Raji (cell line): ENCODE measurements around the gene ZNF43.
A peak's percentile ranks its signal among the peaks of the same experiment; 100 is the strongest.

Experiments used
- POLR2A ChIP-seq: IDR thresholded peaks from 2 replicates; pipeline ENCODE4 v1.6.1; 2011; ENCODE audit warnings: low read depth, low read length, control low read depth; ENCODE audit not compliant: insufficient read depth

The ZNF43 gene

DNA sequence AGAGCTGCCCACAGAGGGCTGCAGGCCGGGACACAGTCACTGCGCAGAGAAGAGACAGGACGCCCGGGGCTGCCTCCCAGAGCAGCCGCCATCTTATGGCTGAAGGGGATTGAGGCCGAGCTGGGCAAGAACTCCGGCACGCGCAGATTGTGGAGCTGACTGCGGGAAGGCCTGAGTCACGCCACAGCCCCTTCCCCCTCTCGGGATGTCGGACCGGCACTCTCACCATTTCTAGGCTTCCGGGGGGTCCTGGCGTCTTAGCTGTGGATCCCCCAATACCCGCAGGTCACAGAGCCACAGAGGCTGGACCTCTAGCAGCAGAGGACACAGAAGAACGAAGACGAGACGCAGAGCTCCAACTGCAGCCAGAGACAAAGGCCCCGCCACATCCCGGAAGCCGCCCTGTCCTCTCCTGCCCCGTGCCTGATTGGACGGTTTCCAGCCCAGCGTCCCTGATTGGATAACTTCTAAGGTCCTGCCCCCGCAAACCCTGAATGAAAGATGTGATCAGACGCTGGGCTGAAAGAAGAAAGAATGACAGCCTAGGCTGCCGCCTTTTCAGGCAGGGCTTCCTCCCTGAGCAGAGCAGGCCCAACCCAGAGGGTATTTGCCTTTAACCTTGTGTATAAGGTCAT lies at the start of gene ZNF43:
ZNF43 (minus strand) TSS at position 373 of the 635 bp plus-strand sequence; CDS start at position 229, 144 bp downstream.
- TF ChIP-seq POLR2A = peak; percentile 89

DNA sequence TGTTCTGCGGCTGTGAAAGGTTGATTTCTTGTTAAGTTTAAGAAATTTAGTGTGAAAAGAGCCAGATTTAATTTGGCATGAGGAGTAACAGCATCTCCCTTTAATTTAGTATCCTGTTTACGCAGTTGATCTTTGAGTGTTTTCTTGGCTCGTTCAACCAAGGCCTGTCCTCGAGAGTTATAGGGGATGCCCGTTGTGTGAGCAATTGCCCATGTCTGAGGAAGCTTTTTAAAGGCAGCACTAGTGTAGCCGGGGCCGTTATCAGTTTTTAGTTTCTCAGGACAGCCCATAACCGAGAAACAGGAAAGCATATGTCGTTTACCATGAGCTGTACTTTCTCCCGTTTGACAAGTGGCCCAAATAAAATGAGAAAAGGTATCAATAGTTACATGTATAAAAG lies 47.5 kb upstream of the ZNF43 start:
- TF ChIP-seq POLR2A = no peak

DNA sequence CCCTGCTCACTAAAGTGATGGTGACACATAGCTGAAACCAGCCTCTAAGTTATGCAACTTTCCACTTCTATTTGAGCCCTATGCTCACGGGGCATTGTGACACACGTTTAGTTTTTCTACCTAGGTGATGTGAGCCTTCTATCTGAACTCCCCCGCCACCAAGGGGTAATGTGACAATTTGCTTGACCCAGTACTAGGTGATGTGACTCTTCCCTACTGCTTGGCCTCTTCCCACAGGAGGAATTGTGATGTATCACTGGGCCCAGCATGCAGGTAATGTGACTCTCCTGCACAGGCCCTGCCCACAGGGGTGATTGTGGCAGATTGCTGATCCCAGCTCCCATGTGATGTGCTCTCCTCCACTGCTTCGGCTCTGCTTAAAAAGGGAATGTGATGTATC lies 42.7 kb upstream of the ZNF43 start:
- TF ChIP-seq POLR2A = no peak

GRCh38 chr19:21877976-21878375 lies 42.0 kb upstream of the ZNF43 start:
- TF ChIP-seq POLR2A = no peak

DNA sequence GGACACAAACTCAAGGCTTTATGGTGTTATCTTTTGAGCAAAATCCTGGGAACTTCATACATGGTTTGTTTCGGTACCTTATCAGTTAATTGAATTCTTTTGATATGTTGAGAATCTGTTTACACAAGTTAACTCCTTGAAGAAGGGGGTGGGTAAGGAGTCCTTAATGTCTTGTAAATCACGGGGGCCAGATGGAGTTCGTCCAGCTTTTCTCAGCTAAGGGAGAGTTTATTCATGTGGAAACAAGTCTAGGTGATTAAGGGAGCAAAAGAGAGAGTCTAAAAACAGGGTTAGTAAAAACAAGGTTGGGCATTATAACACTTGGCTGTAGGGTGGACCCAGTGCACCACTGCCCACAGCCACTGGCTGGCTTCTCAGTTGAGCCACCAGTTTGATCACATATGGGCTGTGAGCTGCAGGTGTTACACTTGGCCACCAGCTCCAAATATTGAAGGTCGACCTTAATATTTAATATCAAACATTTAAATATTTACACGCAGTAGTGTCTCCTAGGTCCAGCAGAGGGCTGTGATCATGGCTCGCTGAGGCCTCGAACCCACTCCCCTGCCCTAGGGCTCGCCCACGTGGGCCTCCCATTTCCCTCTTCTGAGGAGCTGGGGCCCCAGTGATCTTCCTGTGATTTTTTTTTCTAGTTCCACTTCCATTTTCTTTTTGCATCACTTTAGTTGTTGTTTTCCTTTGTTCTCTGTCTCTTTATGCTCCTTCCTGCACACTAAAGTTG lies 21.0 kb upstream of the ZNF43 start:
- no peak for TF ChIP-seq POLR2A

DNA sequence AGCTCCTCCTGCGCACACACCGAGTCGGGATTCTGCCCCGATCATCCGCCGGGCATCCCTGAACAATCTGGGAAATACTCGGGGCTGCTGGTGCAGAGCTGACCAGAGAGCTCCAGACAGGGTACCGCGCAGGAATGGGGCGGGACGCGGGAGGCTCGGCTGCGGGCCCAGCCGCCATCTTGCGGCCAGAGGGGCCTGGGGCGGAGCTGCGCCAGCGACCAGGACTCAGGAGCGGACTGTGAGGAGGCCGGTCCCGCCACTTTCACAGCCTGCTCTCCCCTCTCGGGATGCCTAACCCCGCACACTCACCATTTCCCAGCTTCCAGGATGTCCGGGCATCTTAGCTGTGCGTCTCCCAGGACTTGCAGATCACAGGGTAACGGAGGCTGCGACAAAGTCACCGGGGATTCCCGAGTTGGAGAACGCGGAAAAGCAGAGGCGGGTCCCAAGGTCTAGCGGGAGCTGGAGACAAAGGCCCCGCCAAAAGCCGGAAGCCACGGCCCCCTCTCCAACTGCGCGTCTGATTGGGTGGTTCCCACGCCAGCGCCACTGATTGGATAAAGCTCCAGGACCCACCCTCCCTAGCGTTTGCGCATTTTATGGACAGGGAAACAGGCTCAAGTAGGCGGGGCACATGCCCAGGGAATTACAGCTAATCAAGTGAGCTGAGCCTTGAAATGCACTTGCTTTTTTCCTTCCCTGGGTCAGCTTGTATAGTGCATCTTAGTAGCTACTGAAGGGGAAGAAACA lies 15.8 kb upstream of the ZNF43 start:
- TF ChIP-seq POLR2A = peak; percentile 61

GRCh38 chr19:21850656-21851255 lies 14.8 kb upstream of the ZNF43 start:
- no peak for TF ChIP-seq POLR2A

- no peak for TF ChIP-seq POLR2A
These were observed 12.7 kb upstream of the ZNF43 start for GRCh38 chr19:21848706-21849105.

DNA sequence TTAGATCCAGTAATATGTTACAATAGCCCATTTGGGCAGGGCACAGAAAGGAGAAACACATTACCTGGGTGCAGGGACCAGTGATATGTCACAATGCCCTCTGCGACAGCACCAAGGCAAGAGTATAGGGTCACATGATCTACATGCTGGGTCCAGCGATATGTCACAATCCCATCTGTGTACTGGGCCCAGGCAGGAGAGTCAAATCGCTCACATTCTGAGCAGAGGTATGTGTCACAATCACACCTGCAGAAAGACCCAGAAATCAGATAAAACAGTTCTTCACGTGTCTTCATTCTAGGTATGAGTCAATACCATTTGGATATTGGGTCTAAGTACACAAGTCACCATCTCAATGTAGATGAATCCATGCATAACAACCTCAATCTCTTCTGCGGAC lies 7.1 kb upstream of the ZNF43 start:
- TF ChIP-seq POLR2A = no peak

GRCh38 chr19:21841488-21842097 lies 5.6 kb upstream of the ZNF43 start:
- TF ChIP-seq POLR2A = no peak

- TF ChIP-seq POLR2A = no peak
These were observed 5.1 kb upstream of the ZNF43 start for GRCh38 chr19:21841081-21841480.

- no peak for TF ChIP-seq POLR2A
These were observed 4.0 kb upstream of the ZNF43 start for GRCh38 chr19:21839976-21840375.

DNA sequence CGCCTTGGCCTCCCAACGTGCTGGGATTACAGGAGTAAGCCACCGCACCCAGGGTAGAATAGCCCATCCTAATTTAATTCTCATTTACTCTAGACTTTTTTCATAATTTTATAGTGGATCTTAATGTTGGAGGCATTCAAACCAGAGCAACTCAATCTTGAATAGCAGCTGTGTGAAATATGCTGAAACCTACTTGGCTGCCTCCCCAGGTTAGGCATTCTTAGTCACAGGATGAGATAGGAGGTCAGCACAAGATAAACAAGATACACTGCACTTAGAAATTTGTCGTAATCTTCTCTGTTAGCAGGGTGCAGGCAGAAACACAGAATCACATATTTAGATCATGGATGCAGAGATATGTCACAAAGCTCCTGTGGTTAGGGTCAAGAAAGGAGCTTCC lies 2.7 kb upstream of the ZNF43 start:
- no peak for TF ChIP-seq POLR2A

DNA sequence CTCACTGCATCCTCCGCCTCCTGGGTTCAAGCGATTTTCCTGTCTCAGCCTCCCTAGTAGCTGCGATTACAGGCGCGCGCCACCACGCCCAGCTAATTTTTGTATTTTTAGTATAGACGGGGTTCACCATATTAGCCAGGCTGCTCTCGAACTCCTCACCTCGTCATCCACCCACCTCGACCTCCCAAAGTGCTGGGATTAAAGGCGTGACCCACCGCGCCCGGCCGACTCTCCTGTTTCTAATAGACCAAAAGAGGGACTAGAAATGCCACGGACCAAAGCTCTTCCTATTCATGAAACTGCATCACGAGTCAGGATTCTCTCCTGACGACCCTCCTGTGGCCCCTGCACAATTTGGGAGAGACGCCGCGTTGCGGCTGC lies 563 bp downstream of the ZNF43 start:
- no peak for TF ChIP-seq POLR2A

GRCh38 chr19:21833733-21834132 lies 2.2 kb downstream of the ZNF43 start:
- TF ChIP-seq POLR2A = no peak
